HG02981 (cell line): ENCODE measurements around the gene CDON.

ENCODE experiments used
- ATAC-seq: cut with Tn5 transposase; IDR thresholded peaks from one replicate; pipeline ENCODE4 v1.9.1; 2021; ENCODE audit warnings: mild to moderate bottlenecking, moderate library complexity; ENCODE audit not compliant: unreplicated experiment

Gene CDON

GRCh38 chr11:126062679-126063506 is at the start of gene CDON:
Gene CDON (minus strand): TSS chr11:126062866. CDS start chr11:126023476, 39,390 bp downstream.
- peak; percentile 97 for ATAC-seq

GRCh38 chr11:126111458-126112116 is 48.9 kb upstream of the CDON start:
- ATAC-seq, result no peak

GRCh38 chr11:126109941-126110731 is 47.5 kb upstream of the CDON start:
- no peak for ATAC-seq

GRCh38 chr11:126106594-126107328 is 44.1 kb upstream of the CDON start:
- no peak for ATAC-seq

- ATAC-seq, result no peak
Observed at GRCh38 chr11:126105748-126106080, 43.0 kb upstream of the CDON start.

GRCh38 chr11:126105022-126105747 is 42.5 kb upstream of the CDON start:
- no peak for ATAC-seq

- ATAC-seq, result no peak
Observed at GRCh38 chr11:126104420-126104819, 41.8 kb upstream of the CDON start.

- ATAC-seq, result no peak
Observed at GRCh38 chr11:126103150-126103549, 40.5 kb upstream of the CDON start.

GRCh38 chr11:126102436-126102981 is 39.8 kb upstream of the CDON start:
- no peak for ATAC-seq

GRCh38 chr11:126101930-126102283 is 39.2 kb upstream of the CDON start:
- ATAC-seq, result no peak

- no peak for ATAC-seq
Observed at GRCh38 chr11:126101251-126101929, 38.7 kb upstream of the CDON start.

- no peak for ATAC-seq
Observed at GRCh38 chr11:126100716-126101115, 38.0 kb upstream of the CDON start.

- no peak for ATAC-seq
Observed at GRCh38 chr11:126098204-126098769, 35.6 kb upstream of the CDON start.

GRCh38 chr11:126095745-126096144 is 33.1 kb upstream of the CDON start:
- no peak for ATAC-seq

- ATAC-seq, result no peak
Observed at GRCh38 chr11:126090452-126090851, 27.8 kb upstream of the CDON start.

GRCh38 chr11:126088999-126089398 is 26.3 kb upstream of the CDON start:
- ATAC-seq, result no peak

GRCh38 chr11:126086248-126086647 is 23.6 kb upstream of the CDON start:
- no peak for ATAC-seq

- no peak for ATAC-seq
Observed at GRCh38 chr11:126084608-126084912, 21.9 kb upstream of the CDON start.

- ATAC-seq, result no peak
Observed at GRCh38 chr11:126083829-126084607, 21.4 kb upstream of the CDON start.
